ENCODE results near the gene LRP1B.
"Not testable (repeated sequence)": the region's sequence is repeated elsewhere in the genome, so short reads cannot be mapped to it uniquely, and the experiment has no call there.

The LRP1B gene

GRCh38 chr2:140354544-140354943 is 1776.3 kb downstream of the LRP1B start:
- FAIRE-seq: no peak

GRCh38 chr2:140353541-140353940 is 1777.3 kb downstream of the LRP1B start:
- FAIRE-seq: no peak

- no peak for FAIRE-seq
Measured at GRCh38 chr2:140351692-140352091, 1779.1 kb downstream of the LRP1B start.

GRCh38 chr2:140349695-140350094 is 1781.1 kb downstream of the LRP1B start:
- FAIRE-seq: no peak

DNA sequence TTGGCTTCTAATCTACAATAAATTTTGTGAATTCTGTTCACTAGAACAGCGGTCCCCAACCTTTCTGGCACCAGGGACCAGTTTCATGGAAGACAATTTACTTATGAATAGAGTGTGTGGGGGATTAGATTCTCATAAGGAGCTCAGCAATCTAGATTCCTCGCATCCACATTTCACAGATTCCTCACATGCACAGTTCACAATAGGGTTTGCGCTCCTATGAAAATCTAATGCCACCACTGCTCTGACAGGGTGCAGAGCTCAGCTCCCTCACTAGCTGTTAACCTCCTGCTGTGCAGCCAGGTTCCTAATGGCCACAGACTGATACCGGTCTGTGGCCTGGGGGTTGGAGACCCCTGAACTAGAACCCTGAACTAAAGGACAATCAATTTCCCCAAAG is 1782.0 kb downstream of the LRP1B start:
- FAIRE-seq: no peak

DNA sequence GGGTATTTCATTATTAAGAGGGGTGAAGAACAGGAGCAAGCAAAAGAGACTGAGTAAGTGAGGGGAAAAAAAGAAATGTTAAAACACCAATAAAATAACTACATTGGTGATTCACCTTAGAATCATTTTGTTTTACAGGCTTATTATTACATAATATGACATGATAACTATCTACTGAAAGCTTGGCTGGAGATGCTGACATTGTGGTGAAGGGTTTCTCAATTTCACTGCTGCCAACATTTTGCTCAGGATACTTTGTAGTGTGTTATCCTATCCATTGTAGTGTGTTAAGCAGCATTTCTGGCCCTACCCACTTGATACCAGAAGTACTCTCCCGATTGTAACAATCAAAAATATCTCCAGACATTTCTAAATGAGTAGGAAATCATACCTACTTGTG is 1786.0 kb downstream of the LRP1B start:
- FAIRE-seq: no peak

- not testable (repeated sequence) for FAIRE-seq
Measured at GRCh38 chr2:140344266-140344665, 1786.5 kb downstream of the LRP1B start.

DNA sequence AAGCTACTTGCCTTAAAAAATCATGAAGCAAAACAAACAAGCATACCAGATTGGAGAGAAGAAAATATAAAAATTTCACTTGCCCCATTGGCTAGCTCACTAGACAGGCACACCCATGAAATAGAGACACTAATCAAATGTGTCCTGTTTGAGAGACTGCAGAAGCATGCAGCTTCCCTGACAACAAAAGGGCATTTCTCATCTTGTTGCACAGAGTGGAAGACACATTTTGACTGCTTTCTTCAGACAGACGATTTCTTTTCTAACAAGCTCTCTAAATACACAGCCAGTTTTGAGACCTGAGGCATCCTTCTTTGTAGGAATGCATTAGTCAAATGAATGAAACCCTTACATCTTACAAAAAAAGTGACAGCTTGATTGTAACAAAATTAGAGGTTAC is 1792.0 kb downstream of the LRP1B start:
- FAIRE-seq: no peak

- FAIRE-seq: no peak
Measured at GRCh38 chr2:140337061-140337460, 1793.8 kb downstream of the LRP1B start.

- no peak for FAIRE-seq
Measured at GRCh38 chr2:140316345-140316744, 1814.5 kb downstream of the LRP1B start.

DNA sequence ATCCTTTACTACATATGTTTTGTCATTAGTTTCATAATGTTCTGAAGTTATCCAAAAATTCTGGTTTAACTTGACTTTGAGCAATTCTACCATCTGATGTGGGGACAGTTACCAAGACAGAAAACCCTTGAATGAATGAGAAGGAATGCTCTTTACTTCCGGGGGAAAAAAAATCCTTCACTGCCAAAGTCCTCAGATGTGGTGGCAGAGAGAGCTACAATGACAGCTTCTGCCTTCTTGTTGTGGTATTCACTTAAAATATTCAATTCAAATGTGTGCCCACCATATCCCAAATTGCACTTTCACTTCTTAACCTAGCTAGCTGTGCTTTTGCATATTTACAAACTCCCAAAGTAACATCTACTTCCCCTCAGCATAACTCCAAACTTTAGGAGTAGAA is 1818.9 kb downstream of the LRP1B start:
- FAIRE-seq: no peak

- FAIRE-seq: no peak
Measured at GRCh38 chr2:140308706-140309105, 1822.1 kb downstream of the LRP1B start.

DNA sequence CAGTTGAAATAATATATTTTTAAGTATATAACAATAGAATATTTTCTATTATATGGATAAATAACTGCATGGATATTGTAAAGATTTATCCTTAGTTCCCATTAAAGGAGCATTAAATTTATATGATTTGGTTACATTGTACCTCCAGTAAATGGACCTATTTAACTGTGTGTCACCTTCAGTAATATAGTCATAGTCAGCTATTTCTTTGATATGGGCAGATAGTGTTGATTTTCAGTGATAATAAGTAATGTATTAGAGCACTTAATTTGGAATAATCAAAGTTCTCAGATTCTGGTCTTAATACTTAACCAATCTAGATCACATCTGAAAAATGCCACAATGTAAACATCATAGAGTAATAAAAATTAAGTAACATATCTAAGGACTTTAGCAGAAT is 1823.3 kb downstream of the LRP1B start:
- FAIRE-seq: no peak

GRCh38 chr2:140295767-140296166 is 1835.0 kb downstream of the LRP1B start:
- FAIRE-seq: no peak

DNA sequence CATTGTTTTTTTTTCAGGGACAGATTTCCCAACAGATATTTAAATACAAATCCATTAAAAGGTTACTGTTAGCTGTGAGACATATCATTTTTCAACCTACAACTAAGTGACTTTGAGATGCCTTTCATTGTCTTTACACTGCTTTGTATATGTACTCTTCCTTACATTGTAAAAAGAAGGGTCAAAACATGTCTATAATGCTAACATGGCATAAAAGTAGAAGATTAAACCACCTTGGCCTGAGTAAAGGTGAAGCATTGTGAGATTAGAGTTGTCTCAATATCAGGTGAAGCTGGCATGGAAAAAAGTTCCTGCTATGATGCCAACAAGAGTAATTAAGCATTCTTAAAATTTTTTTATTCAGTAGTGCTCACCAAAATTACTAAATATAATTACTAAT is 1842.1 kb downstream of the LRP1B start:
- no peak for FAIRE-seq

GRCh38 chr2:140288213-140288612 is 1842.6 kb downstream of the LRP1B start:
- no peak for FAIRE-seq

DNA sequence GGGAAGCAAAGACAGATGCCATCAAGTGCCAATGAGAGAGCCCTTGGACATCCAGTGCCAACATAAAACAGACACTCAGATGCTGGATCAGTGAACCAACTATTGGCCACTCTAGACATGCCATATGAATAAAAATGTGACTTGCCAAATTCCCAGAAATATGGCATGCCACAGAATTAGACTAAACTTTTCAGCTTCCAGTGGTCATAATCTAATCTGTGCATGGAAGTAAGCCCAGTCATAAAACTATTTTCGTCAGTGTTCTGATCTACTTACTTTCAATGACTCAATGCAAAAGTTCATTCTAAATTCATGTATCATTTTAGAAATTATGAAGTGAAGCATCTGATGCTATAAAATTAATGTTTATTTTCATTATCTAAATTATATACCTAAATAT is 1844.4 kb downstream of the LRP1B start:
- FAIRE-seq: no peak

GRCh38 chr2:140277344-140277743 is 1853.5 kb downstream of the LRP1B start:
- not testable (repeated sequence) for FAIRE-seq

- no peak for FAIRE-seq
Measured at GRCh38 chr2:140276661-140277060, 1854.2 kb downstream of the LRP1B start.

GRCh38 chr2:140275427-140275826 is 1855.4 kb downstream of the LRP1B start:
- no peak for FAIRE-seq

DNA sequence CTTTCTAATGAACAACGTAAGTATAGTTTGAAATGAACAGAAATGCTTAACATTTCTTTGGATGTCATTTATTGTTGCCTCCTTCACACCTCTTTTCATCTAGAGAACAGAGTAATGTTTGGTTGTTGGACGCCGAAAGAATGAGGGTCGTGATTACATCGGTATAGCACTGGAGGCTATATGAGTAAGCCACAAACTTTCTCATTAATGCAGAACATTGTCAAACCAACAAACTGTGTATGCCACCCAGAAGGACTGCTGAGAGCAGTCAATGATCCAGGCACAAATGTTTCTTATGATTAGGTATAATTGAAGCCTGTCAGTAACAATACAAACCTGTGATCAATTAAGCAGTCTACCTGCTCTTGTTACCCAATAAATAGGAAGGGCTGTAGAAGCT is 1855.9 kb downstream of the LRP1B start:
- FAIRE-seq: no peak

- FAIRE-seq: no peak
Measured at GRCh38 chr2:140273958-140274357, 1856.9 kb downstream of the LRP1B start.

DNA sequence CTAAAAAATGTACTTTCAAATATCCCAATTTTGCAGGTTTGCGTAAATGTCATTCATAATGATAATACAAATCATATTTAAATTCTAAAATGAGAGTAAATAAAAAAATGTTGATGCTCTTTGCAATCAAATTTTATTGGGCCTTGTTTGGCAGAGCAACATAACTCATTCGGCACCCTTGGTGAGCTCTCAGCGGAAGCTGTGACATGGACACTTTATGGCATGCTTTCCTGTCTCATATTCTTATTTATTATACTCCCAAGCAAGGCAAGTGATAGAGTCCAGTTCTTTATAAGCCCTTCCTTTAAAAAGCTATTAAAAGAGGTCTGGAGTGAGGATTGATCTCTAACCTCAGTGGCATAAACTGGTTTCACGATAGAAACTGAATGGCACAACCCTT is 1857.4 kb downstream of the LRP1B start:
- no peak for FAIRE-seq

DNA sequence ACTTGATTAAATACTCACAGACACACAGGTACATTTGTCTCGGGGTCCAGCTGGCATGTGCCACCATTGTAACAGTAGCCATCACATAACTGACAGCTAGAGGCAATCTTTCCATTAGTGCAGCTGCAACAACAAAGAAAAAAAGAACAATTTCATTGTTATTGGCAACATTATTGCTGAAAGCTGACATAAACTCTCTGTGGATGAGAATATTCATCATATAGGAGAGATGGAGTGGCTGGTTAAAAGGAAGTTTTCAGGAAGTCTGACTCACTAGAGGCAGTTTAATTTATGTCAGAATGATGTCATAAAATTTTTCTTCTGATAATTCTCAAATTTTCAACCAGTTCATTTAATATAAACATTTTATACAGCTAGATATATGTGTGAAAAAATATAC is 1860.6 kb downstream of the LRP1B start:
- no peak for FAIRE-seq

GRCh38 chr2:140269000-140269399 is 1861.8 kb downstream of the LRP1B start:
- no peak for FAIRE-seq

GRCh38 chr2:140262908-140263307 is 1867.9 kb downstream of the LRP1B start:
- FAIRE-seq: no peak

Data from endometrium (tissue), 2 donors.